ENCODE results near the gene LTO1.

GRCh38 chr11:69716891-69717747 is 42.0 kb upstream of the LTO1 start:
- no peak for TF ChIP-seq POLR2A (IDR thresholded peaks at IDR 0.05)
- TF ChIP-seq, protein P1, sequence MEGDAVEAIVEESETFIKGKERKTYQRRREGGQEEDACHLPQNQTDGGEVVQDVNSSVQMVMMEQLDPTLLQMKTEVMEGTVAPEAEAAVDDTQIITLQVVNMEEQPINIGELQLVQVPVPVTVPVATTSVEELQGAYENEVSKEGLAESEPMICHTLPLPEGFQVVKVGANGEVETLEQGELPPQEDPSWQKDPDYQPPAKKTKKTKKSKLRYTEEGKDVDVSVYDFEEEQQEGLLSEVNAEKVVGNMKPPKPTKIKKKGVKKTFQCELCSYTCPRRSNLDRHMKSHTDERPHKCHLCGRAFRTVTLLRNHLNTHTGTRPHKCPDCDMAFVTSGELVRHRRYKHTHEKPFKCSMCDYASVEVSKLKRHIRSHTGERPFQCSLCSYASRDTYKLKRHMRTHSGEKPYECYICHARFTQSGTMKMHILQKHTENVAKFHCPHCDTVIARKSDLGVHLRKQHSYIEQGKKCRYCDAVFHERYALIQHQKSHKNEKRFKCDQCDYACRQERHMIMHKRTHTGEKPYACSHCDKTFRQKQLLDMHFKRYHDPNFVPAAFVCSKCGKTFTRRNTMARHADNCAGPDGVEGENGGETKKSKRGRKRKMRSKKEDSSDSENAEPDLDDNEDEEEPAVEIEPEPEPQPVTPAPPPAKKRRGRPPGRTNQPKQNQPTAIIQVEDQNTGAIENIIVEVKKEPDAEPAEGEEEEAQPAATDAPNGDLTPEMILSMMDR (IDR thresholded peaks at IDR 0.05): no peak
